AG09319 (cell line): ENCODE data around the gene ARL10.

Experiments used
- DNase-seq: peaks from one replicate; pipeline ENCODE4 v3.0.0-alpha.2; 2010; ENCODE audit warnings: low read depth; ENCODE audit errors: extremely low read depth
- TF ChIP-seq, protein P1 (sequence below): IDR thresholded peaks from 2 replicates; pipeline ENCODE4 v1.5.1; 2011; ENCODE audit warnings: low read depth, mild to moderate bottlenecking, inconsistent platforms, low read length, moderate library complexity

ARL10 gene, protein sequence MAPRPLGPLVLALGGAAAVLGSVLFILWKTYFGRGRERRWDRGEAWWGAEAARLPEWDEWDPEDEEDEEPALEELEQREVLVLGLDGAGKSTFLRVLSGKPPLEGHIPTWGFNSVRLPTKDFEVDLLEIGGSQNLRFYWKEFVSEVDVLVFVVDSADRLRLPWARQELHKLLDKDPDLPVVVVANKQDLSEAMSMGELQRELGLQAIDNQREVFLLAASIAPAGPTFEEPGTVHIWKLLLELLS

DNA sequence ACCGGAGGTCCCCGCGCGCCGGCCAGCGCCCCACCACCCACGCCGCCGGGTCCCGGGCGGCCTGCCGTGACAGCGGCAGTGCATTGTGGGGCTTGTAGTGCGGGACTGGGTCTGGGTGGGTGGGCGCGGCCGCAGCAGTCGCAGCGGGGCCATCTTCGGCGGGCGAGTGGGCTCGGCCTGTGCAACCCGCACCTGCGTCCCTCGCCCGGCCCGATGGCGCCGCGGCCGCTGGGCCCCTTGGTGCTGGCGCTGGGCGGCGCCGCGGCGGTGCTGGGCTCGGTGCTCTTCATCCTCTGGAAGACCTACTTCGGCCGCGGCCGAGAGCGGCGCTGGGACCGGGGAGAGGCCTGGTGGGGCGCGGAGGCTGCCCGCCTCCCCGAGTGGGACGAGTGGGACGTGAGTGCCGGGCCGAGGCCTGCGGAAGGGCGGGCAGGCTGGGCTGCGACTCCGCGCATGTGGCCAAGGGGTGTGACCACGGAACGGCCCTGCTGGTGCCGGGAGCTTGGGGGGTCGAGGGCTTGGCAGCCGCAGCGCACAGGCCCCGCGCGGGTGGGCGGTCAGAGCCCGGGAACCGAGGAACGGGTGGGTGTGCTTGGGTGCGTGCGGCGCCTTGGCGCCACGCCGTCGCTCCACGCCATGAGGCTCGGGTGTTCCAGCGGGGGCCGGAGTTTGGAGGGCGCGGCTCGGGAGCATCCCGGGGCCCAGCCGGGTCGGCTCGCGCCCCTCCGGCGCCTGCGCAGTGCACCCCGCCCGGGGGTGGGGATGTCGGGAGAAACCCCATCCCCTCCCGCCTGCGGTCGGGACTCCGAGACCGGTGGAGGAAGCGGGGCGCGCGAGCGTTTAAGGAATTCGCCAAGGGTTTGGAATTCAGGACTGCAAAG lies at the start of gene ARL10:
Gene ARL10, plus strand, starts transcription at position 137 of the 881 bp plus-strand sequence. Its CDS starts 77 bp downstream, at position 214.
- DNase-seq = peak; percentile 16
- TF ChIP-seq, protein P1, sequence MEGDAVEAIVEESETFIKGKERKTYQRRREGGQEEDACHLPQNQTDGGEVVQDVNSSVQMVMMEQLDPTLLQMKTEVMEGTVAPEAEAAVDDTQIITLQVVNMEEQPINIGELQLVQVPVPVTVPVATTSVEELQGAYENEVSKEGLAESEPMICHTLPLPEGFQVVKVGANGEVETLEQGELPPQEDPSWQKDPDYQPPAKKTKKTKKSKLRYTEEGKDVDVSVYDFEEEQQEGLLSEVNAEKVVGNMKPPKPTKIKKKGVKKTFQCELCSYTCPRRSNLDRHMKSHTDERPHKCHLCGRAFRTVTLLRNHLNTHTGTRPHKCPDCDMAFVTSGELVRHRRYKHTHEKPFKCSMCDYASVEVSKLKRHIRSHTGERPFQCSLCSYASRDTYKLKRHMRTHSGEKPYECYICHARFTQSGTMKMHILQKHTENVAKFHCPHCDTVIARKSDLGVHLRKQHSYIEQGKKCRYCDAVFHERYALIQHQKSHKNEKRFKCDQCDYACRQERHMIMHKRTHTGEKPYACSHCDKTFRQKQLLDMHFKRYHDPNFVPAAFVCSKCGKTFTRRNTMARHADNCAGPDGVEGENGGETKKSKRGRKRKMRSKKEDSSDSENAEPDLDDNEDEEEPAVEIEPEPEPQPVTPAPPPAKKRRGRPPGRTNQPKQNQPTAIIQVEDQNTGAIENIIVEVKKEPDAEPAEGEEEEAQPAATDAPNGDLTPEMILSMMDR = no peak

DNA sequence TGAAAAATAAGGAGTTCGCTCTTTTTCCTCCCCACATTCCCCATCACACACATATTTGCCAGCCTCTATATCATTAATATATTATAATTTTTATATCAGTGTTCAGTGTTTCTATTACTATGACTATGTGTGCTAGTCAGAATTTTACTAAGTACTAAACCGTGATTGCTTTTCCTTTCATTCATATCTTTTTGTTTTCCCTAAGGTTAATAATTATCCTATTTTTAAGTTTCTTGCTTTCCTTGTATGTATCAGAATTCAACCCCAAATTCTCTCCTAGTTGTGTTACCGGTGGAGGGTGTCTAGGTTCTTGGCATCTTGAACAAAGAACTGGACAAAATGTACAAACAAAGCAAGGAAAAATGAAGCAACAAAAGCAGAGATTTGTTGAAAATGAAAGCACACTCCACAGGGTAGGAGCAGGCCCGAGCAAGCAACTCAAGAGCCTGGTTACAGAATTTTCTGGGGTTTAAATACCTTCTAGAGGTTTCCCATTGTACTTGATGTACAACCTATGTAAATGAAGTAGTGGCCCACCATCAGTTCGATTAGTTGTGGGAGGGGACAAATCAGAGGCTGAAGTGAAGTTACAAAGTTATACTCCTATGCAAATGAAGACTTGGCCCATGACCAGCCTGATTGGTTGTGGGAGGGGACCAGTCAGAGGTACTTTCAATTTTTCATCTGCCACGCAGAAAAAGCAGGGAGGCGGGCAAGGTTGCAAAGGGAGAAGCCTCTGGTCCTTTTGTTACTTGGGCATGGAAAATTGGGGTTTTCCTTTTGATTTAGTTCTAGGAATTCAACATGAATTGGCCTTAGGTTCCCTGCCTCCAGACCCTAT lies 47.5 kb upstream of the ARL10 start:
- DNase-seq = no peak
- TF ChIP-seq, protein P1 = no peak

GRCh38 chr5:176319827-176320554 lies 45.3 kb upstream of the ARL10 start:
- DNase-seq = no peak
- TF ChIP-seq, protein P1 = no peak; the same call in 1 of the 2 replicates

DNA sequence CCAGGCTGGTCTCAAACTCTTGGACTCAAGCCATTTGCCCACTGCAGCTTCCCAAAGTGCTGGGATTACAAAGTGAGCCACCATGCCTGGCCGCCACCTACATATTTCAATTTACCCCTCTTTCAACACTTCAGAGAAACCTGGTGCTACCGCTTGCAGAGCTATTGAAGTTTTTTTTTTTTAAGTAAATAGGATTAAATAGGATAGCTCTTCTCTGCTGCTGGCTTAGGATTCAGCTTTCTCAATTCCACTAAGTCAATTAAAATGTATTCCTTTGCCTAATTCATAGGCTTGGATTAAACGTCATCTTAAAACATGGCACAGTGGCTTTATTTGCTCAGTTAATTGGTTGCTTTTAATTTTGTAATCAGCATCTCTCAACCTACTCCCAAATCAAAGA lies 44.7 kb upstream of the ARL10 start:
- TF ChIP-seq, protein P1 = no peak
- no peak for DNase-seq

- DNase-seq = no peak
- TF ChIP-seq, protein P1 = no peak
Observed at GRCh38 chr5:176334031-176334770, 31.1 kb upstream of the ARL10 start.

- TF ChIP-seq, protein P1 = no peak
- no peak for DNase-seq
Observed at GRCh38 chr5:176337913-176338312, 27.4 kb upstream of the ARL10 start.
